Fibroblast of skin of left quadriceps (primary cell): ENCODE measurements around the gene BTBD6.

ENCODE experiments used
- DNase-seq, 2 experiments: peaks; one replicate each; pipeline ENCODE4 v3.0.0-alpha.2; 2013; ENCODE audit warnings: low read depth in 2 of 2

BTBD6 gene

GRCh38 chr14:105211086-105211757, 37.1 kb upstream of the BTBD6 start:
- no peak for DNase-seq

DNA sequence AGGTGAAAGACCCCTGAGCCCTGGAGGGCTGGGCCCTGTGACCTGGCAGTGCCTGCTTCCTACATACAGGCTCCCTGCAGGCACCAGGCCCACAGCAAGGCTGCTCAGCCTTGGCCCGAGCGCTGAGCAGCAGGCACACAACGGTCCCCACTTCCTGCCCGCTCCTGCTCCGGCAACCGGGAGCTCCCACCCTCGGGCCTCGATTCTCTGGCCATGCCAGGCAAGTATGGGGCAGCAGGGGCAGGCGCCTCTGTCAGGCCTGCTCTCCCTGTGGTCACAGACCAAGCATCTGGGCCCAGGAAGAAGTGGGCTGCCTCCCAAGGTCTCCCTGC, 36.6 kb upstream of the BTBD6 start:
- no peak for DNase-seq

GRCh38 chr14:105212541-105213300, 35.6 kb upstream of the BTBD6 start:
- DNase-seq, result no peak

DNA sequence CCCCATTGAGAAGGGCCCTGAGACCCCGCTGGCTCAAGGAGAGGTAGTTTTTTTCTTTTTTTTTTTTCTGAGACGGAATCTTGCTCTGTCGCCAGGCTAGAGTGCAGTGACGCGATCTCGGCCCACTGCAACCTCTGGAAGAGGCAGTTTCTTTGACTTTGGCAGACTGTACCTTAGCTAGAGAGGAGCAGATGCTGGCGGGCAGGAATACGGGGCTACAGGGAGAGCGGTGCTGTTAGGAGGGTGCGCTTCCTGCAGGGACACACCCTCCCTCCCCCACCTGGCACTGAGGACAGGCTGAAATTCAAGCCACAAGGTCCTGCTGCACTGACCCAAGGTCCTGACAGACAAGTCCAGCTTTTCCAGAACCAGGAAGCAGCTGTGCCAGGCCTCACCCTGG, 35.0 kb upstream of the BTBD6 start:
- no peak for DNase-seq

DNA sequence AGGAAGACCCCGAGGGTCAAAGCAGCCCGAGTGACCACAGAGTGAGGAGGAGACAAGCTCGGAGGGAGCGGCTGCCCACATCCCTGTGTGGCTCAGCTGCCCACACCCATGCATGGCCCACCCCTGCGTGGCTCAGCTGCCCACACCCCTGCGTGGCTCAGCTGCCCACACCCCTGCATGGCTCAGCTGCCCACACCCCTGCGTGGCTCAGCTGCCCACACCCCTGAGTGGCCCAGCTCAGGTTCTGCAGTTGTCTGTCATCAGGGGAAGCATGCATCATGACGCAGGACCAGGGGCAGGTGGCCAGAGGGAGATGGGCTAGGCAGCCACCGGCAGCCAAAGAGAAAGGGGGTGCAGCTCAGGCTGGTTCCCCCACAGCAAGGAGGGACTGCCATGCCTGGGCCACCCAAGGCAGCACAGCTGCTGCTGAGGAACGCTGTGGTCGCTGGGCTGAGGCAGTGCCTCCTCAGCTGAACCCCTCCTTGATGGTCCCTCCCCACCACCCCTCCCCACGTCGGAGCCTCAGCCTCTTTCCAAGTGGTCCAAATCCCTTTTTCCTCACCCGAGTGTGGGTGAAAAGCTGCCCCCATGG, 33.9 kb upstream of the BTBD6 start:
- no peak for DNase-seq

GRCh38 chr14:105215602-105216001, 32.7 kb upstream of the BTBD6 start:
- DNase-seq, result no peak

GRCh38 chr14:105216490-105217247, 31.7 kb upstream of the BTBD6 start:
- DNase-seq, result no peak

- no peak for DNase-seq
These were observed 30.6 kb upstream of the BTBD6 start for GRCh38 chr14:105217774-105218173.

GRCh38 chr14:105218611-105219010, 29.7 kb upstream of the BTBD6 start:
- DNase-seq, result no peak

DNA sequence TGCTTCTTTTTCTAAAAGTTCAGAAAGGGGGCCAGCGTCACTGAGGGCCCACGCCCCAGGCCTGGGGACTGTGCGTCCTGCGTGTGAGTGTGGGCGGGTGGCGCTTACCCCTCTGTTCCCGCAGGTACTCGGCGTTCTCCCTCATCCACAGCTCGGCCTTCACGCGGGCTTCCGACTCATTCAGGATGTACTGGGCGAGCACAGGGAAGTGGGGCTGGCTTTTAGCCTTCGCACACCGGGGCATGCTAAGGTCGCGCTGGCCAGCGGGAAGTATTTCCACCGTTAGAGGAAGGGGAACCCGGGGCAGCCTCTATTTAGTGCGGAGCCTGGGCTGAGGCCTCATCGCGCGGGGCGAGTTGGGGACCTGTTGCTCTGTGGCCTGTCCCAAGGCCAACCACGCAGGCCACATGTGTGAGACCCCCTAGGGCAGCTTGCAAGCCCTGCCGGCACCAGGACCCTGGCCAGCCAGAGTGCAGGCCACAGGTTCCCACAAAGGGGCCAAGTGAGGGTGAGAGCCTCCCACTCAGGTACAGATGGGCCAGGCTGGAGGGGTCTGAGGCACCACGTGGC, 29.2 kb upstream of the BTBD6 start:
- DNase-seq, result no peak

DNA sequence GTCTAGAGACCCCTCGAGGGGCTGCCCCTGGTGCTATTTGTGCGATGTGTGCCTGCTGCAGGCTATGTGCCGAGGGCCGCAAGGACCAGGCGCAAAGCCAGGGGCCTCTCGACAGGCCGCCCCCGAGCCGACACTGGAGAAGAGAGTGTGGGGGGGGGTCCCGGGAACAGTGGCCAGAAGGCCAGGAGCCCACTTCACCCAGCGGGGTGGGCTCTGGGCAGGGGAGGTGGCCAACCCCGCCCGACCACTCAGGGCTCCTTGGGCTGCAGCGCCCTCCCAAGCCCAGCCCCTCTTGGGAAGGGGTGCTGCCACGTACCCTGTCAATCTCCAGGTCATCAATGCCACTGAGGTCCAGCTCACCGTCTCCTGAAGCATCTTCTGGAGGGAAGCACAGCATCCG, 28.6 kb upstream of the BTBD6 start:
- DNase-seq, result no peak

DNA sequence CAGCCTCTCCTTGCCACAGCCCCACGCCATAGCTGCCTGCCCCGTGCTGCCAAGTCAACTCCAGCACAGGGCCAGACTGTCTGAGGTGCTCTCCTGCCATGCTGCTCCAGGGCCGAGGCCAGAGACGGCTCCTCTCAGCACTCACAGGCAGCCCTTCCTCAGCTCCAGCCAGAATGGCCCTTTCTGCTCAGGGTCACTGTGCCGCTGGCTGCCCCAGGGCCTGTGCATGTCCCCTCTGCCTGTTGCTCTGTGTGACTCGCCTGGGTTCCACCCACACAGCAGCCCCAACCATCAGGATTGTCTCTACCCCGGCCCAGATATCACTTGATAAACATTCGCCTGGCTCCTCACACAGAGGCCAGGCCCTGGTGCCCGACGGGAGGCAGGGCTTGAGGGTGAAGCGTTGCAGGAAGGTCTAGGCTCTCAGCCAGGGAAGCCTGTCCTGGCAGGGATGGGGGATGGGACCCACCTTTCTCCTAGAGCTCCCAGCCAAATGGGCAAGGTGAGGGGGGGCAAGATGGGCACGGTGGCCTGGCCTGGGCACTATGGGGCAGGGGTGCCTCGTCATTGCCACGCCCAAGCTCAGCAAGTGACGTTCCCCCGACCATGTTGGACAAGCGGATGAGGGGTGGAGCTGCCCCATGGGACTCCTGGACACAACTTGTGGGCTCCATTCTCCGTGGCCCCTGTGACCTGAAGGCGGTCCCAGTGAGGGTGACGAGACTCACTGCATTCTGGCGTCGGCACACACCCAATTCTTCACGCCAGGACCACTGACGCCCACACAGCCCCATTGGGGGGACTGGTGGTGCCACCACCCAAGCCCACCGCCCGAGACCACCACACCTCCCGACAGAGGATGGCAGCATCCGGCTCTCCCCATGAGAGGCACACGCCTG, 27.4 kb upstream of the BTBD6 start:
- DNase-seq, result no peak

GRCh38 chr14:105221598-105222178, 26.6 kb upstream of the BTBD6 start:
- DNase-seq, result no peak

- DNase-seq, result no peak
These were observed 25.1 kb upstream of the BTBD6 start for GRCh38 chr14:105223260-105223659.

GRCh38 chr14:105223770-105224544, 24.4 kb upstream of the BTBD6 start:
- DNase-seq, result no peak

GRCh38 chr14:105224845-105225570, 23.3 kb upstream of the BTBD6 start:
- no peak for DNase-seq

DNA sequence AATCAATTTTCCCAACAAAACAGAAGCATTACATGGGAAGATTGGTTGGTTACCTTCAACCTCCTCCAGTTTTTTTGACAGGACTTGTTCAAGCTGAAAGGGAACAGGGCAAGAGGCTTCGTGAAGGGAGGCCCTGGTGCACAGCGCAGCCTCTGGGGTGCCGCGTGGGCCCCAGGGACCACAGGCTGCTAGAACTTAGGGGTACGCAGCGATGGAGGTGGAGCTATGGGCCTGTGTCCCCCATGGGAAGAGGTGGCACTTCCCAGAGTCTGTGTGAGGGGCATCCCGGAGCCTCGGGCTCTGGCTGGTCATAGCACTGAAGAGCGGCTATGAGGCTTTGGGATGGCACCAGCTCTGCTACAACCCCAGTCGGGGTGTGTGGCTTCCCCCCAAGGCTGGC, 22.1 kb upstream of the BTBD6 start:
- DNase-seq, result no peak

GRCh38 chr14:105227346-105227745, 21.0 kb upstream of the BTBD6 start:
- DNase-seq, result no peak

DNA sequence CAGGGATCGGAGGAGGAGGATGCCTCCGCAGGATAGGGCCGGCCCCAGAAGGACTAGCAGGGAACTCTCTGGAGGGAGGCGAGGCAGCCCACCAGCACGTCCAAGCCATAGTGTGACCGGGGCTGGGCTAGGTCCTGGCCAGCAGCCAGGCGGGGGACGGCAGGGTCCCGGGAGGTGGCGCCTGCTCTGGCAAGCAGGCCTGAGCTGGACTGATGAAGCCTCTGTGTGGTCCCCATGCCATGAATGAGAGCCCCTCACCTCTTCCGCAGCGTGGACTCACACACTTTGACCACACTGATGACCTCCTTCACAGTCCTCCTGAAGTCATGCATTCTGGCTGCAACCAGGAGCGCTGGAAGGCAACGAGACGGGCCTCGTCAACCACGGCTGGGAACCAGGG, 19.8 kb upstream of the BTBD6 start:
- DNase-seq, result no peak
